Measurements from ENCODE around the gene IFI35. TPM values are rescaled to one million over a fixed set of nuclear protein-coding genes. Genes with fewer than 3 reads are reported as not detected.
A peak's percentile ranks its signal among the peaks of the same experiment; 100 is the strongest.

Gene IFI35
- total and polyA plus RNA-seq, 2 of the 8 experiments (the other 6 are each of a cell fraction or from before 2014, with no cell fraction given), result 2.5 to 4.7 TPM

- peak; percentile 68 to 91 (median 89) for TF ChIP-seq CTCF (IDR thresholded peaks at IDR 0.05; ENCODE audit: control extremely low read depth in 1 of 3, insufficient read depth in 1 of 3, low read depth in 1 of 3, low read length in 3 of 3)
- TF ChIP-seq GABPA (IDR thresholded peaks at IDR 0.05; ENCODE audit: borderline replicate concordance, insufficient read depth, low read length), result no peak
- TF ChIP-seq POLR2AphosphoS5 (IDR thresholded peaks at IDR 0.05; ENCODE audit: low read depth, low read length), result no peak
- TF ChIP-seq USF2 (IDR thresholded peaks at IDR 0.05; ENCODE audit: low read length), result no peak
- TF ChIP-seq KDM1A (IDR thresholded peaks at IDR 0.05; ENCODE audit: borderline replicate concordance, low read length), result no peak
- TF ChIP-seq SP1 (IDR thresholded peaks at IDR 0.05; ENCODE audit: low read depth, low read length), result peak; percentile 72; the same call in 1 of the 2 replicates
- peak; percentile 93 to 94 for TF ChIP-seq RAD21 (IDR thresholded peaks at IDR 0.05 in 1 of 2, conservative IDR thresholded peaks at IDR 0.05 in 1 of 2; ENCODE audit: low read depth in 2 of 2, low read length in 2 of 2)
- peak; percentile 99 for TF ChIP-seq ATF2 (IDR thresholded peaks at IDR 0.05; ENCODE audit: low read length)
- TF ChIP-seq POU5F1 (IDR thresholded peaks at IDR 0.05; ENCODE audit: low read depth, low read length), result no peak
- TF ChIP-seq JUN (IDR thresholded peaks at IDR 0.05; ENCODE audit: low read depth, low read length), result peak; percentile 68
- TF ChIP-seq RNF2 (IDR thresholded peaks at IDR 0.05; ENCODE audit: borderline replicate concordance, low read depth, low read length, missing control alignments, poor library complexity, severe bottlenecking), result no peak
- no peak for TF ChIP-seq CBX5 (IDR thresholded peaks at IDR 0.05; ENCODE audit: low read depth, low read length)
- no peak for TF ChIP-seq NRF1 (IDR thresholded peaks at IDR 0.05; ENCODE audit: low read depth, low read length)
- TF ChIP-seq MAX (IDR thresholded peaks at IDR 0.05), result peak; percentile 59; the same call in 1 of the 2 replicates
- TF ChIP-seq HDAC2 (IDR thresholded peaks at IDR 0.05; ENCODE audit: borderline replicate concordance in 1 of 2, low read depth in 2 of 2, low read length in 2 of 2), result peak in 1 of 2 experiments; percentile 86; a peak in 2 of 4 replicates
Measured at GRCh38 chr17:43024407-43025289, 18.1 kb downstream of the IFI35 start, which contains the start of gene RND2 (continued).

Measured in H1 (cell line).